Adrenal gland (tissue), 12 donors: ENCODE measurements around the gene PIAS4. TPM values are rescaled to one million over a fixed set of nuclear protein-coding genes. Genes with fewer than 3 reads are reported as not detected.

Experiments used
- DNase-seq, 7 donors: peaks; one replicate each; pipeline ENCODE4 v3.0.0-alpha.2; 2019 to 2020
- H3K27ac ChIP-seq, 5 donors: fragments of 200-600 bp; sonication (generic) in 4 of 5; 1 replicate in 3 of 5; 2 replicates in 2 of 5; pipeline versions ENCODE4 v1.5.1 to v1.8.0; 2016 to 2020; ENCODE audit warnings: mild to moderate bottlenecking in 1 of 5
- H3K27me3 ChIP-seq: fragments of 200-600 bp; 2 replicates; pipeline ENCODE4 v1.8.0; 2021
- H3K36me3 ChIP-seq, 2 donors: fragments of 200-600 bp; replicated peaks in 1 of 2; 1 replicate in 1 of 2; 2 replicates in 1 of 2; pipeline versions ENCODE4 v1.5.1 to v1.8.0; 2018 to 2022
- H3K4me1 ChIP-seq, 2 donors: fragments of 200-600 bp; replicated peaks in 1 of 2; 1 replicate in 1 of 2; 2 replicates in 1 of 2; pipeline versions ENCODE4 v1.5.1 to v1.8.0; 2018 to 2021
- H3K4me3 ChIP-seq, 4 donors: fragments of 200-600 bp; sonication (generic) in 3 of 4; one replicate each; pipeline ENCODE4 v1.5.1; 2016 to 2018
- H3K9me3 ChIP-seq, 3 donors: fragments of 200-600 bp; sonication (generic) in 1 of 3; replicated peaks in 1 of 3; 1 replicate in 2 of 3; 2 replicates in 1 of 3; pipeline versions ENCODE4 v1.5.1 to v1.8.0; 2016 to 2021
- CTCF ChIP-seq, 6 experiments: fragments of 450-650 bp in 4 of 6; fragments of 200-600 bp in 2 of 6; sonication (generic) in 1 of 6; IDR thresholded peaks; 1 replicate in 5 of 6; 2 replicates in 1 of 6; pipeline versions ENCODE4 v1.5.1 to v1.8.0; 2016 to 2021; ENCODE audit warnings: antibody characterized with exemption in 6 of 6, mild to moderate bottlenecking in 2 of 6, moderate library complexity in 1 of 6
- POLR2A ChIP-seq, 2 donors: fragments of 450-650 bp; IDR thresholded peaks; one replicate each; pipeline ENCODE4 v1.6.1; 2017; ENCODE audit warnings: antibody characterized with exemption in 2 of 2, mild to moderate bottlenecking in 2 of 2, moderate library complexity in 1 of 2
- WGBS, 4 donors: extraction: QIAGEN DNeasy Blood & Tissue Kit in 2 of 4; methylation state at CpG; one replicate each; pipeline versions ENCODE4 v1.1.5 to v1.1.7; 2013 to 2017; 5-methylcytosine and 5-hydroxymethylcytosine counted together
- intact Hi-C, 2 donors: fragments of 100-400 bp; cut with DNase I; formaldehyde crosslinking; loops; one replicate each; pipeline versions ENCODE4 v1.14.1 to v1.15.0; 2022 to 2023
- polyA plus RNA-seq, 3 donors: library from polyadenylated mRNA; stranded (reverse); fragments of 200-250 nt in 2 of 3; fragments of 350-450 nt in 1 of 3; fragmentation: Illumina TruSeq in 1 of 3; extraction: RNeasy Lipid Tissue Mini Kit (QIAGEN cat#74804) in 1 of 3; gene quantifications; one replicate each; pipeline ENCODE4 v1.2.3, GENCODE V29; 2013 to 2014
- total RNA-seq, 9 donors: library from RNA; depleted of rRNA in 4 of 9; stranded (reverse); fragments of >200 nt in 4 of 9; fragments of 120-200 nt in 1 of 9; fragmentation: NEBNext Ultra II Directional in 1 of 9; extraction: Animal tissue kit (Norgen Biotek cat#: 25700) in 1 of 9; gene quantifications; one replicate each; pipeline versions ENCODE4 v1.1.0 to v1.2.4, GENCODE V29; 2013 to 2023
- donor health status: healthy with polysubstance abuse.
- donor health status: Bipolar disorder and iron deficiency.
- donor health status: DM: yes; HTN: yes; CAD: no.
- donor health status: DM: no; HTN: no; CAD: no.
- donor health status: DM: no; HTN: no; CAD: no.
- donor health status: DM: yes; HTN: yes; CAD: no.

The PIAS4 gene
- total and polyA plus RNA-seq, 12 donors, result 13.7 to 40.7 (median 22.5) TPM

GRCh38 chr19:4016903-4017638 is 9.5 kb downstream of the PIAS4 start:
- no peaks in the 10 kb centered on the region for H3K27me3 ChIP-seq
- peaks cover 0 to 19% of the 10 kb centered on the region in 2 donors for H3K36me3 ChIP-seq
- peaks cover 40 to 45% of the 10 kb centered on the region in 2 donors for H3K4me1 ChIP-seq
- intact Hi-C loops, result loop anchor here in 1 of 2 donors (10.0 kb wide), 1 partner anchor 188 kb away; no protein-coding TSS in a partner anchor
- no peaks in the 10 kb centered on the region for H3K9me3 ChIP-seq
- no peak overlapping the region for H3K4me3 ChIP-seq
- no peak for TF ChIP-seq POLR2A (IDR thresholded peaks at IDR 0.05)
- peak in 1 of 7 donors; percentile 11 for DNase-seq
- WGBS, 4 donors, result 88 to 92% (median 91%) methylated on average over 12 to 15 of the region's 15 CpGs
- peak overlapping the region in 3 of 5 donors; percentile 74 to 89 (median 80) for H3K27ac ChIP-seq

GRCh38 chr19:4018140-4018613 is 10.6 kb downstream of the PIAS4 start:
- no peak for TF ChIP-seq POLR2A (IDR thresholded peaks at IDR 0.05)
- TF ChIP-seq CTCF (IDR thresholded peaks at IDR 0.05), result no peak
- DNase-seq, result no peak
- H3K4me1 ChIP-seq, result peaks cover 40 to 47% of the 10 kb centered on the region in 2 donors
- H3K4me3 ChIP-seq, result no peak overlapping the region
- intact Hi-C loops, result loop anchor here in 1 of 2 donors (10.0 kb wide), 1 partner anchor 187 kb away; no protein-coding TSS in a partner anchor
- no peak overlapping the region for H3K27ac ChIP-seq
- H3K27me3 ChIP-seq, result no peaks in the 10 kb centered on the region
- WGBS, 4 donors, result 82 to 93% (median 87%) methylated on average over 17 to 22 of the region's 22 CpGs
- no peaks in the 10 kb centered on the region for H3K9me3 ChIP-seq
- H3K36me3 ChIP-seq, result peaks cover 0 to 13% of the 10 kb centered on the region in 2 donors

GRCh38 chr19:4018775-4019504 is 11.4 kb downstream of the PIAS4 start:
- intact Hi-C loops, result loop anchor here in 1 of 2 donors (10.0 kb wide), 1 partner anchor 186 kb away; no protein-coding TSS in a partner anchor
- TF ChIP-seq POLR2A (IDR thresholded peaks at IDR 0.05), result no peak
- TF ChIP-seq CTCF (IDR thresholded peaks at IDR 0.05), result no peak
- no peaks in the 10 kb centered on the region for H3K27me3 ChIP-seq
- peaks cover 0 to 7% of the 10 kb centered on the region in 2 donors for H3K36me3 ChIP-seq
- peak in 1 of 7 donors; percentile 7 for DNase-seq
- no peaks in the 10 kb centered on the region for H3K9me3 ChIP-seq
- 84 to 99% (median 87%) methylated on average over 6 to 19 of the region's 19 CpGs for WGBS, 4 donors
- H3K27ac ChIP-seq, result peak overlapping the region in 2 of 5 donors; percentile 42 to 62
- no peak overlapping the region for H3K4me3 ChIP-seq
- peaks cover 33 to 44% of the 10 kb centered on the region in 2 donors for H3K4me1 ChIP-seq

DNA sequence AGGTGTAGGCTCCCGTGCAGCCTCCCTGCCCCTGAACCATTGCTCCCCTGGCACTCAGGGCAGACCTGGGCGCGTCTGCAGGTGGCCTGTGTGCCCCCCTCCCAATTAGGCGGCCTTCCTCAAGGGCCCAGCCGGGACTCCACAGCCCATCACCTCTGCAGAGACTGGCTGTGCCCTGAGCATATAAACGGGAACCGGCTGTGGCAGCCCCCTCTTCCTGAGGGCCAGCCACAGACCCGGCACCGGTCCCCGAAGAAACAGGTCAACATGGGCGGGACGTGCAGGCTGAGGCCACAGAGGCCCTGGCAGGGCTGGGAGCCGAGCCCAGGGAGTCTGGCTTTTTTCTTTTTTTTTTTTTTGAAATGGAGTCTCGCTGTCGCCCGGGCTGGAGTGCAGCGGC is 12.0 kb downstream of the PIAS4 start:
- no peak for TF ChIP-seq CTCF (IDR thresholded peaks at IDR 0.05)
- no peak for TF ChIP-seq POLR2A (IDR thresholded peaks at IDR 0.05)
- DNase-seq, result peak in 5 of 7 donors; percentile 42 to 92 (median 72)
- H3K9me3 ChIP-seq, result no peaks in the 10 kb centered on the region
- intact Hi-C loops, result loop anchor here in 1 of 2 donors (10.0 kb wide), 1 partner anchor 185 kb away; no protein-coding TSS in a partner anchor
- H3K27me3 ChIP-seq, result no peaks in the 10 kb centered on the region
- peaks cover 0 to 9% of the 10 kb centered on the region in 2 donors for H3K36me3 ChIP-seq
- no peak overlapping the region for H3K4me3 ChIP-seq
- peaks cover 27 to 37% of the 10 kb centered on the region in 2 donors for H3K4me1 ChIP-seq
- H3K27ac ChIP-seq, result peak overlapping the region in 2 of 5 donors; percentile 42 to 62
- 36 to 38% (median 36%) methylated on average over 8 to 17 of the region's 17 CpGs for WGBS, 4 donors
